ENCODE results near the gene LHFPL2.

DNA sequence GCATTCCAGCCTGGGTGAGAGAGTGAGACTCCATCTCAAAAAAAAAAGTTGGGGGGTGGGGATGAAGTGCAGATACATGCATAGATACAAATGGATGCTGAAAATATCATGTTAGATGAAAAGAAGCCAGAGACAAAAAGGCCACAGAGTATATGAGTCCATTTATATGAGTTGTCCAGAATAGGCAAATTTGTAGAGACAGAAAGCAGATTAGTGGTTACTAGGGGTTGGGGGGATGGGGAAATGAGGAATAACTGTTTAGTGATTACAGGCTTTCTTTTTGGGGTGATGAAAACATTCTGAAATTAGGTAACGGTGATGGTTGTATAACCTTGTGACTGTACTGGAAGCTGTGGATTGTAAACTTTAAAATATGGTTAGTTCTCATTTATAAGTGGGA is 13.8 kb upstream of the LHFPL2 start:
- TF ChIP-seq POLR2A (IDR thresholded peaks at IDR 0.05), result no peak
- TF ChIP-seq, protein P1, sequence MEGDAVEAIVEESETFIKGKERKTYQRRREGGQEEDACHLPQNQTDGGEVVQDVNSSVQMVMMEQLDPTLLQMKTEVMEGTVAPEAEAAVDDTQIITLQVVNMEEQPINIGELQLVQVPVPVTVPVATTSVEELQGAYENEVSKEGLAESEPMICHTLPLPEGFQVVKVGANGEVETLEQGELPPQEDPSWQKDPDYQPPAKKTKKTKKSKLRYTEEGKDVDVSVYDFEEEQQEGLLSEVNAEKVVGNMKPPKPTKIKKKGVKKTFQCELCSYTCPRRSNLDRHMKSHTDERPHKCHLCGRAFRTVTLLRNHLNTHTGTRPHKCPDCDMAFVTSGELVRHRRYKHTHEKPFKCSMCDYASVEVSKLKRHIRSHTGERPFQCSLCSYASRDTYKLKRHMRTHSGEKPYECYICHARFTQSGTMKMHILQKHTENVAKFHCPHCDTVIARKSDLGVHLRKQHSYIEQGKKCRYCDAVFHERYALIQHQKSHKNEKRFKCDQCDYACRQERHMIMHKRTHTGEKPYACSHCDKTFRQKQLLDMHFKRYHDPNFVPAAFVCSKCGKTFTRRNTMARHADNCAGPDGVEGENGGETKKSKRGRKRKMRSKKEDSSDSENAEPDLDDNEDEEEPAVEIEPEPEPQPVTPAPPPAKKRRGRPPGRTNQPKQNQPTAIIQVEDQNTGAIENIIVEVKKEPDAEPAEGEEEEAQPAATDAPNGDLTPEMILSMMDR (IDR thresholded peaks at IDR 0.05), result no peak

Measured in body of pancreas (tissue), 4 donors.